Smooth muscle cell (in vitro differentiated cells): ENCODE data around the gene MLXIP. TPM values are rescaled to one million over a fixed set of nuclear protein-coding genes. Genes with fewer than 3 reads are reported as not detected.

Experiments
- DNase-seq: peaks from one replicate; lab custom pipeline; 2025; ENCODE audit not compliant: unreplicated experiment; lab: John Stamatoyannopoulos, UW
- H2AFZ ChIP-seq: fragments of 200-600 bp; sonication (generic); 2 replicates; pipeline ENCODE4 v1.6.0; 2016; ENCODE audit warnings: antibody characterized with exemption, low read depth, mild to moderate bottlenecking
- H3F3A ChIP-seq: fragments of 200-600 bp; sonication (generic); 2 replicates; pipeline ENCODE4 v1.6.0; 2017; ENCODE audit warnings: antibody characterized with exemption, low read depth
- H3K27ac ChIP-seq: fragments of 200-600 bp; sonication (generic); 2 replicates; pipeline ENCODE4 v1.5.1; 2016; ENCODE audit warnings: low read depth, mild to moderate bottlenecking
- H3K27me3 ChIP-seq: fragments of 200-600 bp; sonication (generic); 2 replicates; pipeline ENCODE4 v1.6.1; 2016; ENCODE audit warnings: low read depth, mild to moderate bottlenecking
- H3K36me3 ChIP-seq: fragments of 200-600 bp; sonication (generic); 2 replicates; pipeline ENCODE4 v1.5.1; 2016; ENCODE audit warnings: low read depth
- H3K4me1 ChIP-seq: fragments of 200-600 bp; sonication (generic); 2 replicates; pipeline ENCODE4 v1.5.1; 2016; ENCODE audit warnings: low read depth
- H3K4me2 ChIP-seq: fragments of 200-600 bp; sonication (generic); 2 replicates; pipeline ENCODE4 v1.6.0; 2016; ENCODE audit warnings: mild to moderate bottlenecking
- H3K4me3 ChIP-seq: fragments of 200-600 bp; sonication (generic); 2 replicates; pipeline ENCODE4 v1.5.1; 2016; ENCODE audit warnings: mild to moderate bottlenecking
- H3K79me2 ChIP-seq: fragments of 200-600 bp; sonication (generic); 2 replicates; pipeline ENCODE4 v1.6.0; 2016; ENCODE audit warnings: low read depth, mild to moderate bottlenecking
- H3K9ac ChIP-seq: fragments of 200-600 bp; sonication (generic); 2 replicates; pipeline ENCODE4 v1.6.0; 2016; ENCODE audit warnings: low read depth
- H3K9me3 ChIP-seq: fragments of 200-600 bp; sonication (generic); replicated peaks from 2 replicates; pipeline ENCODE4 v1.5.1; 2016; ENCODE audit warnings: low read depth
- H4K20me1 ChIP-seq: fragments of 200-600 bp; sonication (generic); 2 replicates; pipeline ENCODE4 v1.6.0; 2016; ENCODE audit warnings: low read depth
- CTCF ChIP-seq: fragments of 200-600 bp; sonication (generic); IDR thresholded peaks from 2 replicates; pipeline ENCODE4 v1.5.1; 2017; ENCODE audit warnings: borderline replicate concordance, mild to moderate bottlenecking, antibody characterized with exemption; ENCODE audit not compliant: insufficient read depth, poor library complexity, severe bottlenecking
- WGBS: methylation state at CpG from one replicate; pipeline ENCODE4 v1.1.7; 2016; ENCODE audit warnings: low lambda C conversion rate; 5-methylcytosine and 5-hydroxymethylcytosine counted together
- polyA plus RNA-seq: library from polyadenylated mRNA; unstranded; fragments of >200 nt; fragmentation: Nextera tagmentation; extraction: Ambion mirVana; gene quantifications from 2 replicates; pipeline ENCODE4 v1.2.1, GENCODE V29; 2016
- total RNA-seq: library from RNA; depleted of rRNA; stranded (reverse); fragments of >200 nt; gene quantifications from 2 replicates; pipeline ENCODE4 v1.2.3, GENCODE V29; 2014

MLXIP gene
- total and polyA plus RNA-seq, 2 experiments from 2014 or later: 11.8 to 15.3 TPM

GRCh38 chr12:122194804-122195203 lies 116.2 kb downstream of the MLXIP start:
- H2AFZ ChIP-seq: no peak overlapping the region
- H3K36me3 ChIP-seq: no peaks in the 10 kb centered on the region
- no peaks in the 10 kb centered on the region for H3K79me2 ChIP-seq
- H3F3A ChIP-seq: no peaks in the 10 kb centered on the region
- H3K9ac ChIP-seq: no peak overlapping the region
- no peak overlapping the region for H3K4me2 ChIP-seq
- 90% methylated on average over 1 of the region's 1 CpG for WGBS
- H3K27me3 ChIP-seq: no peaks in the 10 kb centered on the region
- no peaks in the 10 kb centered on the region for H4K20me1 ChIP-seq
- no peaks in the 10 kb centered on the region for H3K9me3 ChIP-seq
- TF ChIP-seq CTCF: no peak
- H3K4me1 ChIP-seq: no peaks in the 10 kb centered on the region
- H3K4me3 ChIP-seq: no peak overlapping the region
- no peak overlapping the region for H3K27ac ChIP-seq
- DNase-seq: no peak

DNA sequence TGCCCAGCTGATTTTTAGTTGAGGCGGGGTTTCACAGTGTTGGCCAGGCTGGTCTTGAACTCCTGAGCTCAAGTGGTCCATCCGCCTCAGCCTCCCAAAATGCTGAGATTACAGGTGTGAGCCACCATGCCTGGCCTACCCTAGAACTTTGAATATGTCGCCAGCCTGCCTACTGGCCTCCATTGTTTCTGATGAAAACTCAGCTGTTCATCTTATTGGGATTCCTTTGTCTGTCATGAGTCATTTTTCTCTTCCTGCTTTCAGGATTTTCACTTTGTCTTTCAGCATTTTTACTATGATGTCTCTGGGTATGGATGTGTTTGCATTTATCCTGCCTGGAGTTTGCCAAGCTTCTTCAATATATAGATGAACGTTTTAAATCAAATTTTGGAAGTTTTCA lies 116.8 kb downstream of the MLXIP start:
- Histone ChIP-seq H3K27me3 (no peaks in the 10 kb centered on the region), H3K27ac (no peak overlapping the region), H3K9ac (no peak overlapping the region), H3F3A (no peaks in the 10 kb centered on the region), H3K36me3 (no peaks in the 10 kb centered on the region), H3K4me2 (no peak overlapping the region), H4K20me1 (no peaks in the 10 kb centered on the region), H3K79me2 (no peaks in the 10 kb centered on the region), H2AFZ (no peak overlapping the region), H3K9me3 (no peaks in the 10 kb centered on the region), H3K4me1 (no peaks in the 10 kb centered on the region), H3K4me3 (no peak overlapping the region)
- no peak for TF ChIP-seq CTCF
- 93% methylated on average over 4 of the region's 4 CpGs for WGBS
- no peak for DNase-seq

Other genes with a start within 250 kb of the MLXIP start
- not detected in 2 replicates for gene HPD, start 219.9 kb upstream of the MLXIP start, total RNA-seq
- gene HPD, start 219.9 kb upstream of the MLXIP start, polyA plus RNA-seq: 0.53 TPM in 1 of 2 replicates, not detected in the other
- gene PSMD9, start 190.0 kb upstream of the MLXIP start, total RNA-seq: 33.9 and 42.4 TPM in 2 replicates
- gene PSMD9, start 190.0 kb upstream of the MLXIP start, polyA plus RNA-seq: 87.3 and 87.7 TPM in 2 replicates
- 5.0 and 8.6 TPM in 2 replicates for gene CFAP251, start 160.2 kb upstream of the MLXIP start, total RNA-seq
- 1.2 and 7.1 TPM in 2 replicates for gene CFAP251, start 160.2 kb upstream of the MLXIP start, polyA plus RNA-seq
- gene BCL7A, start 56.9 kb upstream of the MLXIP start, total RNA-seq: 2.7 and 4.3 TPM in 2 replicates
- gene BCL7A, start 56.9 kb upstream of the MLXIP start, polyA plus RNA-seq: 3.0 and 5.7 TPM in 2 replicates
- not detected in 2 replicates for gene IL31, start 95.5 kb downstream of the MLXIP start, total RNA-seq
- gene IL31, start 95.5 kb downstream of the MLXIP start, polyA plus RNA-seq: not detected in 2 replicates
- 1.3 TPM in 1 of 2 replicates, not detected in the other for gene LRRC43, start 104.4 kb downstream of the MLXIP start, total RNA-seq
- 0.38 and 0.77 TPM in 2 replicates for gene LRRC43, start 104.4 kb downstream of the MLXIP start, polyA plus RNA-seq
- not detected in 2 replicates for gene B3GNT4, start 125.0 kb downstream of the MLXIP start, total RNA-seq
- 0.93 and 3.2 TPM in 2 replicates for gene B3GNT4, start 125.0 kb downstream of the MLXIP start, polyA plus RNA-seq
- 68.8 and 72.4 TPM in 2 replicates for gene DIABLO, start 147.3 kb downstream of the MLXIP start, total RNA-seq
- 76.2 and 82.6 TPM in 2 replicates for gene DIABLO, start 147.3 kb downstream of the MLXIP start, polyA plus RNA-seq
- 16.9 and 29.2 TPM in 2 replicates for gene VPS33A, start 187.7 kb downstream of the MLXIP start, total RNA-seq
- 23.5 and 28.5 TPM in 2 replicates for gene VPS33A, start 187.7 kb downstream of the MLXIP start, polyA plus RNA-seq